ENCODE measurements around the gene ZNF800.
A peak's percentile ranks its signal among the peaks of the same experiment; 100 is the strongest.
"Not testable (repeated sequence)": the region's sequence is repeated elsewhere in the genome, so short reads cannot be mapped to it uniquely, and the experiment has no call there.

ZNF800 gene

GRCh38 chr7:127392566-127393367 is at the start of gene ZNF800:
Gene ZNF800 (minus strand): TSS chr7:127392708. CDS start chr7:127391557, 1,151 bp downstream.
- DNase-seq = peak; percentile 89

- DNase-seq = no peak
These were observed 47.7 kb upstream of the ZNF800 start for GRCh38 chr7:127440206-127440605.

GRCh38 chr7:127438836-127439235 is 46.3 kb upstream of the ZNF800 start:
- DNase-seq = no peak

GRCh38 chr7:127437837-127438236 is 45.3 kb upstream of the ZNF800 start:
- no peak for DNase-seq

- no peak for DNase-seq
These were observed 44.7 kb upstream of the ZNF800 start for GRCh38 chr7:127437241-127437640.

GRCh38 chr7:127429281-127429680 is 36.8 kb upstream of the ZNF800 start:
- DNase-seq = not testable (repeated sequence)

- no peak for DNase-seq
These were observed 26.7 kb upstream of the ZNF800 start for GRCh38 chr7:127419196-127419595.

- DNase-seq = no peak
These were observed 26.0 kb upstream of the ZNF800 start for GRCh38 chr7:127418459-127418858.

GRCh38 chr7:127417346-127417745 is 24.8 kb upstream of the ZNF800 start:
- DNase-seq = peak; percentile 11

GRCh38 chr7:127415060-127415742 is 22.7 kb upstream of the ZNF800 start:
- no peak for DNase-seq

GRCh38 chr7:127413962-127414361 is 21.5 kb upstream of the ZNF800 start:
- DNase-seq = peak; percentile 52

- no peak for DNase-seq
These were observed 20.8 kb upstream of the ZNF800 start for GRCh38 chr7:127413326-127413725.

GRCh38 chr7:127411176-127411575 is 18.7 kb upstream of the ZNF800 start:
- no peak for DNase-seq

- DNase-seq = no peak
These were observed 17.1 kb upstream of the ZNF800 start for GRCh38 chr7:127409629-127410028.

- DNase-seq = no peak
These were observed 12.0 kb upstream of the ZNF800 start for GRCh38 chr7:127404286-127405072.

GRCh38 chr7:127396184-127396583 is 3.7 kb upstream of the ZNF800 start:
- peak; percentile 13 for DNase-seq

GRCh38 chr7:127395104-127395503 is 2.6 kb upstream of the ZNF800 start:
- DNase-seq = peak; percentile 17

- no peak for DNase-seq
These were observed 1.0 kb upstream of the ZNF800 start for GRCh38 chr7:127393368-127394058.

- DNase-seq = peak; percentile 60
These were observed 334 bp downstream of the ZNF800 start for GRCh38 chr7:127392182-127392565.

- peak; percentile 43 for DNase-seq
These were observed 822 bp downstream of the ZNF800 start for GRCh38 chr7:127391591-127392181.

GRCh38 chr7:127390817-127391590 is 1.5 kb downstream of the ZNF800 start:
- DNase-seq = no peak
